Liver (tissue), 3 donors: ENCODE measurements around the gene ZFP64.

Experiments
- CTCF ChIP-seq: fragments of 150-350 bp; IDR thresholded peaks from 2 replicates; pipeline ENCODE4 v1.5.1; 2017; ENCODE audit warnings: improper control_type of control experiment, low read depth, low read length; ENCODE audit not compliant: missing input control
- EGR1 ChIP-seq, 2 donors: IDR thresholded peaks; 2 replicates each; pipeline ENCODE4 v1.6.1; 2016 to 2018; ENCODE audit warnings: antibody characterized with exemption in 2 of 2, low read depth in 2 of 2
- GABPA ChIP-seq, 2 donors: IDR thresholded peaks in 1 of 2; conservative IDR thresholded peaks in 1 of 2; 2 replicates each; pipeline ENCODE4 v1.6.1; 2016; ENCODE audit warnings: antibody characterized with exemption in 2 of 2, mild to moderate bottlenecking in 1 of 2, moderate library complexity in 1 of 2
- JUND ChIP-seq, 2 donors: IDR thresholded peaks; 2 replicates each; pipeline ENCODE4 v1.6.1; 2016; ENCODE audit warnings: antibody characterized with exemption in 2 of 2
- RAD21 ChIP-seq, 2 donors: IDR thresholded peaks; 2 replicates each; pipeline ENCODE4 v1.6.1; 2016; ENCODE audit warnings: antibody characterized with exemption in 2 of 2, mild to moderate bottlenecking in 2 of 2
- REST ChIP-seq: IDR thresholded peaks from 2 replicates; pipeline ENCODE4 v1.6.1; 2016; ENCODE audit warnings: antibody characterized with exemption, mild to moderate bottlenecking
- SP1 ChIP-seq: IDR thresholded peaks from 2 replicates; pipeline ENCODE4 v1.6.1; 2018; ENCODE audit warnings: antibody characterized with exemption, mild to moderate bottlenecking
- TAF1 ChIP-seq: conservative IDR thresholded peaks from 2 replicates; pipeline ENCODE4 v1.6.1; 2016; ENCODE audit warnings: antibody characterized with exemption, mild to moderate bottlenecking
- YY1 ChIP-seq: IDR thresholded peaks from 2 replicates; pipeline ENCODE4 v1.6.1; 2016; ENCODE audit warnings: antibody characterized with exemption, mild to moderate bottlenecking
- ZBTB33 ChIP-seq: IDR thresholded peaks from 2 replicates; pipeline ENCODE4 v1.6.1; 2016; ENCODE audit warnings: antibody characterized with exemption
- TF ChIP-seq, protein P1 (sequence below): IDR thresholded peaks from 2 replicates; pipeline ENCODE4 v1.6.1; 2016; ENCODE audit warnings: antibody characterized with exemption
- TF ChIP-seq, protein P2 (sequence below): IDR thresholded peaks from 2 replicates; pipeline ENCODE4 v1.6.1; 2016; ENCODE audit warnings: antibody characterized with exemption
- donor health status: healthy.
- donor health status: healthy.

DNA sequence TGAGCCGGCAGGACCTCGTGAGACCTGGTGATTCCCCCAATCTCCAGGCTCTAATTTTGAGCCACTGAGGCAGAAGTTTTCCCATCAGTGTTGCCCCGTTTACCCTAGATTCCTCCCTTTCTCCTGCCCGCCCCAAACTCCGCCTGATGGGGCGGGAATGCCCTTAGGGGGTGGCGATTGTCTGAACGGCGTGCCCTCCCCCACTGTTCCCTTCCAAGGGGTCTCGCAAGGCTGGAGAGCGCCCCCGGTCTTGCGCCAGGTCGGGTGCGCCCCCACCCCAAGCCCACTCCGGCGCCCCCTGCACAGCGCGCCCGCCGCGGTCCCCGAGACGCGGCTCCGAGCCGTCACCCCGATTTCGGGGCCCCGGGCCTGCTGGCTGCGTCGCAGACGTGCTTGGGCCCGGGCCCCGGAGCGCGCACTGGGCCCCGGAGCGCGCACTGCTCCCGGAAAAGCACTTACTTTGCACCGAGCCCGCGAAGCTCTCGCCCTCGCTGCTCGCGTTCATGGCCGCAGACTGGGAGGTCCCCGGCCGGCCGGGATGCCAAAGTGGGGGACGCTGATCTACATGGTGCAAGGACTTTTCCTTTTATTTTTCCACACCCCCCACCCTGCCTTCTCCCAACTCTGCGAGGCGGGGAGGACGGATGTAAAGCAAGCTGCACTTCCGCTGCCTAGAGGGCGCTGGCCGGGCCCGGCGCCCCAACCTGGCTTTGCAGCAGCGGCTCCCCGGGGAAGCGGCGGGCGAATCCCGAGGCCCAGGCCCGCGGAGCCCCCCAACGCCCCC lies at the start of gene ZFP64:
- TF ChIP-seq CTCF (peak; percentile 25), ZBTB33 (no peak), JUND (IDR thresholded peaks at IDR 0.05) (no peak), GABPA (IDR thresholded peaks at IDR 0.05 in 1 of 2, conservative IDR thresholded peaks at IDR 0.05 in 1 of 2) (peak; percentile 60 to 80), TAF1 (no peak), YY1 (peak; percentile 50), REST (no peak), RAD21 (IDR thresholded peaks at IDR 0.05) (peak in 1 of 2 donors; percentile 11), SP1 (no peak), EGR1 (IDR thresholded peaks at IDR 0.05; ENCODE audit: low read depth in 2 of 2) (no peak)
- TF ChIP-seq, protein P1, sequence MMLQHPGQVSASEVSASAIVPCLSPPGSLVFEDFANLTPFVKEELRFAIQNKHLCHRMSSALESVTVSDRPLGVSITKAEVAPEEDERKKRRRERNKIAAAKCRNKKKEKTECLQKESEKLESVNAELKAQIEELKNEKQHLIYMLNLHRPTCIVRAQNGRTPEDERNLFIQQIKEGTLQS, result no peak
- TF ChIP-seq, protein P2, sequence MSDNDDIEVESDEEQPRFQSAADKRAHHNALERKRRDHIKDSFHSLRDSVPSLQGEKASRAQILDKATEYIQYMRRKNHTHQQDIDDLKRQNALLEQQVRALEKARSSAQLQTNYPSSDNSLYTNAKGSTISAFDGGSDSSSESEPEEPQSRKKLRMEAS, result no peak
